ENCODE results near the gene CYP2A6. TPM values are rescaled to one million over a fixed set of nuclear protein-coding genes. Genes with fewer than 3 reads are reported as not detected.
"Not testable (repeated sequence)": the region's sequence is repeated elsewhere in the genome, so short reads cannot be mapped to it uniquely, and the experiment has no call there.

The CYP2A6 gene, protein sequence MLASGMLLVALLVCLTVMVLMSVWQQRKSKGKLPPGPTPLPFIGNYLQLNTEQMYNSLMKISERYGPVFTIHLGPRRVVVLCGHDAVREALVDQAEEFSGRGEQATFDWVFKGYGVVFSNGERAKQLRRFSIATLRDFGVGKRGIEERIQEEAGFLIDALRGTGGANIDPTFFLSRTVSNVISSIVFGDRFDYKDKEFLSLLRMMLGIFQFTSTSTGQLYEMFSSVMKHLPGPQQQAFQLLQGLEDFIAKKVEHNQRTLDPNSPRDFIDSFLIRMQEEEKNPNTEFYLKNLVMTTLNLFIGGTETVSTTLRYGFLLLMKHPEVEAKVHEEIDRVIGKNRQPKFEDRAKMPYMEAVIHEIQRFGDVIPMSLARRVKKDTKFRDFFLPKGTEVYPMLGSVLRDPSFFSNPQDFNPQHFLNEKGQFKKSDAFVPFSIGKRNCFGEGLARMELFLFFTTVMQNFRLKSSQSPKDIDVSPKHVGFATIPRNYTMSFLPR
- not detected for total RNA-seq
- polyA plus RNA-seq: not detected

DNA sequence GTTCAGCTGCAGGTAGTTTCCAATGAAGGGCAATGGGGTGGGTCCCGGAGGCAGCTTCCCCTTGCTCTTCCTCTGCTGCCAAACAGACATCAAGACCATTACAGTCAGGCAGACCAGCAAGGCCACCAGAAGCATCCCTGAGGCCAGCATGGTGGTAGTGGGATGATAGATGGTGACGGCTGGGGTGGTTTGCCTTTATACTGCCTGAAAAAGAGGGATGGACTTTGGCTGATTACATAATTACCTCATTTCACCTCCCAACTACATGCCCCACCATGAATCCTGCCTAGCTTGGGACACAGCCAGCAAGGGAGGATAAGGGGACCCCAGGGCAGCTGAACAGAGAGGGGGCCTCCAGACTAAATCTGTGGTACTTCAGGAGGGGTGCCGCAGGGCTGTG, at the start of gene CYP2A6:
Gene CYP2A6, minus strand, starts transcription at position 171 of the 400 bp plus-strand sequence. Its CDS starts 21 bp downstream, at position 150.
- CTCF ChIA-PET; H3K9me3 Mint-ChIP-seq; H3K27me3 ChIP-seq (ENCODE audit: insufficient read depth, low read length, poor library complexity, severe bottlenecking); H3K4me1 ChIP-seq (ENCODE audit: insufficient read depth, low read length); H3K27ac ChIP-seq (ENCODE audit: low read depth, low read length); H3K36me3 Mint-ChIP-seq; POLR2A ChIA-PET; H3K4me3 ChIP-seq (ENCODE audit: low read length); DNase-seq; H3K36me3 ChIP-seq (ENCODE audit: insufficient read depth, low read length); H3K9me3 ChIP-seq (ENCODE audit: low read length): not testable (repeated sequence)
- Mint-ChIP-seq H3K4me3 (peak within 1 kb of the TSS in 3 of 7 donors; percentile 23 to 60 (median 26)), H3K27me3 (peaks cover 25 to 36% of the 10 kb centered on the region in 2 donors), H3K27ac (peak within 1 kb of the TSS in 5 of 8 donors; percentile 8 to 75 (median 68)), H3K4me1 (peaks cover 11 to 19% (median 12%) of the 10 kb centered on the region in 3 donors)

DNA sequence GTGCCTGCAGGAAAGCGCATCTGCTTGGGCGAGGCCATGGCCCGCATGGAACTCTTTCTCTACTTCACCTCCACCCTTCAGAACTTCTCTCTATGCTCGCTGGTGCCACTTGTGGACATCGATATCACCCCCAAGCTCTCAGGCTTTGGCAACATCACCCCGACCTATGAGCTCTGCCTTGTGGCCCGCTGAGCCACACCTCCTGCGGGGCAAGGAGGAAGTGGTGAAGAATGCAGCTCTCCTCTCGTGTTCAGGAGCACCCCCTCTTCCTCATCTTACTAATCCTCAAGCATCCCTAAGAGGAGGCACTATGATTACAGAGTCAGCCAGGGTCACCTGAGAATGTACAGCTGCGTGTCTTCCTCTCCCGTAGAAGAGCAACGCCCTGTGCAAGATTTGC, 49.7 kb upstream of the CYP2A6 start:
- H3K4me3 ChIP-seq (ENCODE audit: low read length); H3K9me3 ChIP-seq (ENCODE audit: low read length); H3K36me3 ChIP-seq (ENCODE audit: insufficient read depth, low read length); H3K27ac ChIP-seq (ENCODE audit: low read depth, low read length); H3K27me3 ChIP-seq (ENCODE audit: insufficient read depth, low read length, poor library complexity, severe bottlenecking); POLR2A ChIA-PET; H3K4me1 ChIP-seq (ENCODE audit: insufficient read depth, low read length); H3K9me3 Mint-ChIP-seq; H3K36me3 Mint-ChIP-seq; CTCF ChIA-PET: not testable (repeated sequence)
- Mint-ChIP-seq H3K4me1 (peaks cover 9 to 16% (median 13%) of the 10 kb centered on the region in 3 donors), H3K27me3 (peaks cover 21 to 50% of the 10 kb centered on the region in 2 donors), H3K4me3 (peak overlapping the region in 3 of 7 donors; percentile 24 to 65 (median 27)), H3K27ac (peak overlapping the region in 1 of 8 donors; percentile 17)
- DNase-seq: peak in 1 of 5 donors; percentile 32

DNA sequence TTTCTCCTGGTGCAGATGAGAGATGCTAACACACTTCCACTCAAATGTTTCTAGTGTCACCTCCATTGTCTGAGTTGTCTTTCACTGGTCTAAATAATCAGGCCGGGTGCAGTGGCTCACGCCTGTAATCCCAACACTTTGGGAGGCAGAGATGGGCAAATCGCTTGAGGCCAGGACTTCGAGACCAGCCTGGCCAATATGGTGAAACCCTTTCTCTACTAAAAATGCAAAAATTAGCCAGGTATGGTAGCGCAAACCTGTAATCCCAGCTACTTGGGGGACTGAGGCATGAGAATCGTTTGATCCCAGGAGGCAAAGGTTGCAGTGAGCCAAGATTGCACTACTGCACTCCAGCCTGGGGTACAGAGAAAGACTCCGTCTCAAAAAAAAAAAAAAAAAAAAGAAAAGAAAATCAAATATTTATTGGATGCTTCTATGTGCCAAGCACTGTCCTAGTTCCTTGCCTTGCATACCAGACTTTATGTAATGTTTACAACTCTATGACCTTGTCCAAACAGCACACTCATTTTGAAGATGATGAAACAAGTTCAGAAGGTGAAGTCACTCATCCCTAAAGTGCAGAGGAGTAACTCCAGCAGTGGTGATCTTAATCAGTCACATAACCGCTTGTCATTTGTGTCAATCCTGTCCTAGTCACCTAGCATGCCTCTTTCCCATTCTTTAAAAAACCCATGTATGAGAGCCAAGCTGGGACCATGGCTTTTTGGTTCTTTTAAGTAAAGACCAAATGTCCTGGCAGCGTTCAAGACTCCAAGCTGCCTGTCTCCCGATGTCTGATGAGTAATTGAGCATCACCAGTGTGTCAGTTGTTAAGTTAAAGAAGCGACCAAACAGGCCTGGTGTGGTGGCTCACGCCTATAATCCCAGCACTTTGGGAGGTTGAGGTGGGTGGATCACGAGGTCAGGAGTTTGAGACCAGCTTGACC, 46.9 kb upstream of the CYP2A6 start:
- H3K36me3 ChIP-seq (ENCODE audit: insufficient read depth, low read length); H3K4me1 ChIP-seq (ENCODE audit: insufficient read depth, low read length); H3K9me3 ChIP-seq (ENCODE audit: low read length); H3K4me3 Mint-ChIP-seq; H3K27me3 ChIP-seq (ENCODE audit: insufficient read depth, low read length, poor library complexity, severe bottlenecking); H3K9me3 Mint-ChIP-seq; H3K4me3 ChIP-seq (ENCODE audit: low read length); H3K27ac Mint-ChIP-seq; H3K27ac ChIP-seq (ENCODE audit: low read depth, low read length); POLR2A ChIA-PET; CTCF ChIA-PET; H3K36me3 Mint-ChIP-seq; DNase-seq: not testable (repeated sequence)
- H3K27me3 Mint-ChIP-seq: peaks cover 20 to 52% of the 10 kb centered on the region in 2 donors
- peaks cover 9 to 16% (median 13%) of the 10 kb centered on the region in 3 donors for H3K4me1 Mint-ChIP-seq

DNA sequence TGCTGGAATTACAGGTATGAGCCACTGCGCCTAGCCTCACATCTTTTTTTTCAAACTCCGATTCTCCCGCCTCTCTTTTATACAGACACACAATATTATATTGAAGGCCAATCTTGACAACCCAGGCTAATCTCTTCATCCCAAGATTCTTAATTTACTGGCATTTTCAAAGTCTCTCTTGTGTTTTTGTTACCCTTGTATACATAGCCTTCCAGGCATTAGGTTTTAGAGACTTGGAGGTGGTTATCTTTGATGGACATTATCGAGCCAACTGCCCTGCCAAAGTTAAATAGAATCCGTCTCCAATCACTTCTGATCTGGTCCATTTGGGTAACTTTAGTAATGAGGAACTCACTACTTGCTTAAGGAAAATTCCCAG, 46.2 kb upstream of the CYP2A6 start:
- Histone ChIP-seq H3K4me3 (ENCODE audit: low read length) (no peak overlapping the region), H3K36me3 (ENCODE audit: insufficient read depth, low read length) (no peaks in the 10 kb centered on the region), H3K4me1 (ENCODE audit: insufficient read depth, low read length) (peaks cover 5% of the 10 kb centered on the region), H3K9me3 (ENCODE audit: low read length) (no peaks in the 10 kb centered on the region), H3K27me3 (ENCODE audit: insufficient read depth, low read length, poor library complexity, severe bottlenecking) (no peaks in the 10 kb centered on the region), H3K27ac (ENCODE audit: low read depth, low read length) (no peak overlapping the region)
- DNase-seq: no peak
- H3K4me3 Mint-ChIP-seq: no peak overlapping the region
- ChIA-PET POLR2A (no interaction called here), CTCF (no interaction called here)
- H3K36me3 Mint-ChIP-seq: no peaks in the 10 kb centered on the region
- H3K27ac Mint-ChIP-seq: no peak overlapping the region
- H3K9me3 Mint-ChIP-seq: no peaks in the 10 kb centered on the region
- peaks cover 9 to 16% (median 13%) of the 10 kb centered on the region in 3 donors for H3K4me1 Mint-ChIP-seq
- peaks cover 20 to 53% of the 10 kb centered on the region in 2 donors for H3K27me3 Mint-ChIP-seq

DNA sequence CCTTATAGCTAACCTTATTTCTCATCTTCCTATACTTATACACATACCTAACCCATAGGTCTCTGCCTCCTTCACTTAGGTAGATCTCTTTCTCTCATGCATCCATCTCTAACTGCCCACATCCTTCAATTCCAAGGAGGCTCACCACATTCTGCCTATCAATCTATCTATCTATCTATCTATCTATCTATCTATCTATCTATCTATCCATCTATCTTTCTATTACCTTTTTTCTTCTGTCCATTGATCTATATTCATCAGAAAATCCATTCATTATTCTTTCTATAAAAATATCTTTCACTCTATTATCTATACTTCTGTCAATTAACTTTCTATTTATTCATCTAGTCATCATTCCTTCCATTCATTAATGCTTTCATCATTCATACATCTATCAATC, 42.9 kb upstream of the CYP2A6 start:
- Mint-ChIP-seq H3K9me3 (no peaks in the 10 kb centered on the region), H3K4me3 (no peak overlapping the region), H3K27ac (no peak overlapping the region), H3K27me3 (peaks cover 17 to 65% of the 10 kb centered on the region in 2 donors), H3K36me3 (peaks cover 0 to 6% (median 0%) of the 10 kb centered on the region in 3 donors), H3K4me1 (no peaks in the 10 kb centered on the region)
- no peak for DNase-seq
- no peaks in the 10 kb centered on the region for H3K27me3 ChIP-seq (ENCODE audit: insufficient read depth, low read length, poor library complexity, severe bottlenecking)
- POLR2A ChIA-PET: no interaction called here
- no peak overlapping the region for H3K4me3 ChIP-seq (ENCODE audit: low read length)
- H3K27ac ChIP-seq (ENCODE audit: low read depth, low read length): no peak overlapping the region
- no peaks in the 10 kb centered on the region for H3K36me3 ChIP-seq (ENCODE audit: insufficient read depth, low read length)
- CTCF ChIA-PET: interaction anchor here (1.0 to 1.2 kb wide), 2 partner anchors 11 to 73 kb away, joined by 3 read pairs; no protein-coding TSS in a partner anchor
- no peaks in the 10 kb centered on the region for H3K4me1 ChIP-seq (ENCODE audit: insufficient read depth, low read length)
- no peaks in the 10 kb centered on the region for H3K9me3 ChIP-seq (ENCODE audit: low read length)

DNA sequence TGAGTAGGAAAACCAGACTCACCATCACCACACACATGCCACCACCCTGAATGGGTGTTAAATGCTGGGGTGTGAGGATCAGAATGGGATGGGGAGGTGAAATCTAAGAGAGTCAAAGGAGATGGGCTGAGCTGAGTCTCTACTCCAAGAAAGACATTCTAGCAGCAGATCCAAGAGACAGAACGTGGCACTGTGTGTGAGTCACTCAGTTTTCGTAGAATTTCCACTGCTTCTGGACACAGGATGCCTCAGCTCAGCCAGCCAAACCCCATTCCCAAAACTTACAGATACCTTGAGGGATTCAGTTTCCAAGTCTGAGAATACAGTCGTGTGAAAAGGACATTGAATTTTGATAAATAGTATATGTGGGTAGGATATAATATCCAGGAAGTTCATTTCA, 39.1 kb upstream of the CYP2A6 start:
- no peaks in the 10 kb centered on the region for H3K27me3 ChIP-seq (ENCODE audit: insufficient read depth, low read length, poor library complexity, severe bottlenecking)
- no peak overlapping the region for H3K27ac ChIP-seq (ENCODE audit: low read depth, low read length)
- no peak overlapping the region for H3K4me3 ChIP-seq (ENCODE audit: low read length)
- POLR2A ChIA-PET: no interaction called here
- H3K9me3 ChIP-seq (ENCODE audit: low read length): no peaks in the 10 kb centered on the region
- no peak for DNase-seq
- H3K4me1 ChIP-seq (ENCODE audit: insufficient read depth, low read length): no peaks in the 10 kb centered on the region
- Mint-ChIP-seq H3K36me3 (peaks cover 0 to 6% (median 0%) of the 10 kb centered on the region in 3 donors), H3K27ac (no peak overlapping the region), H3K27me3 (peaks cover 22 to 40% of the 10 kb centered on the region in 2 donors), H3K9me3 (no peaks in the 10 kb centered on the region), H3K4me3 (no peak overlapping the region), H3K4me1 (no peaks in the 10 kb centered on the region)
- CTCF ChIA-PET: no interaction called here
- H3K36me3 ChIP-seq (ENCODE audit: insufficient read depth, low read length): no peaks in the 10 kb centered on the region

DNA sequence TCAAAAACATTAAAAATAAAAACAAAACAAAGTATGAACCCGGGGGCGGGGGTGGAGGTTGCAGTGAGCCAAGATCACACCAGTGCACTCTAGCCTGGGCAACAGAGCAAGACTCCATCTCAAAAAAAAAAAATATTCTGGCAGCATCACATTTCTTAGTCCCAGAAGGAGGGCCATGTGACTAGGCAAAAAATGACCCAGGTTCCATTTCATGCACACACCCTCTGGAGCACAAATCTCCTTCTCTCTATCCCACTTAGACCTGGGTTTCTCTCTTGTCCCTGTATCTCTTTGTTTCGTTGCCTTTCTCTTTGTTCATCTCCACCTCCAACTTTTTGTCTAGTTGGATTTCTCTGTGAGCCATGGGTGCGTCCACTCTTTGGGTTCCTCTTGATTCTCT, 37.9 kb upstream of the CYP2A6 start:
- DNase-seq: no peak
- no peak overlapping the region for H3K4me3 Mint-ChIP-seq
- H3K9me3 ChIP-seq (ENCODE audit: low read length): no peaks in the 10 kb centered on the region
- no peak overlapping the region for H3K27ac Mint-ChIP-seq
- no peak overlapping the region for H3K27ac ChIP-seq (ENCODE audit: low read depth, low read length)
- peaks cover 0 to 6% (median 0%) of the 10 kb centered on the region in 3 donors for H3K36me3 Mint-ChIP-seq
- H3K4me1 Mint-ChIP-seq: no peaks in the 10 kb centered on the region
- POLR2A ChIA-PET: no interaction called here
- no peaks in the 10 kb centered on the region for H3K9me3 Mint-ChIP-seq
- peaks cover 19 to 34% of the 10 kb centered on the region in 2 donors for H3K27me3 Mint-ChIP-seq
- no peaks in the 10 kb centered on the region for H3K36me3 ChIP-seq (ENCODE audit: insufficient read depth, low read length)
- no peak overlapping the region for H3K4me3 ChIP-seq (ENCODE audit: low read length)
- no peaks in the 10 kb centered on the region for H3K27me3 ChIP-seq (ENCODE audit: insufficient read depth, low read length, poor library complexity, severe bottlenecking)
- H3K4me1 ChIP-seq (ENCODE audit: insufficient read depth, low read length): no peaks in the 10 kb centered on the region
- CTCF ChIA-PET: no interaction called here

All from CD8-positive, alpha-beta memory T cell (primary cell).